ENCODE data around the gene MEF2A.

The MEF2A gene

DNA sequence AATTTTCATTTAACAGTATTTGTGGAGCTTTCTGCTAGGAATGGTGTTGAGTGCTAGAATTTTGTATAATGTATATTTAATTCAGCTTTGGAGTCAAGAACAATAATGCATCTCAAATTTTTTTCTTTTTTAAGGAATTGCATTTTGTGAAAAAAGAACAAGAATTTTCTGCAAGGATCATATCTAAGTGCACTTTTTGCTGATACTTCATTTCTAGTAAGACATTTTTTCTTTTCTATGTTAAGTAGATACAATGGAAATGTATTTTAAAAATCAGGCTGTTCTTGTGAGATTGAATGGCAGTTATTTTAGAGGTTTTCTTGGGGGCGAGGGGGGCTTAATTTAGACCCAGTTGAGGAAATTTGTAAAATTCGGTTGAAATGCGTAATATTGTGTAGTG lies 32.5 kb downstream of the MEF2A start:
- intact Hi-C loops (cut with DNase I) = no loop called here
- DNase-seq = no peak

DNA sequence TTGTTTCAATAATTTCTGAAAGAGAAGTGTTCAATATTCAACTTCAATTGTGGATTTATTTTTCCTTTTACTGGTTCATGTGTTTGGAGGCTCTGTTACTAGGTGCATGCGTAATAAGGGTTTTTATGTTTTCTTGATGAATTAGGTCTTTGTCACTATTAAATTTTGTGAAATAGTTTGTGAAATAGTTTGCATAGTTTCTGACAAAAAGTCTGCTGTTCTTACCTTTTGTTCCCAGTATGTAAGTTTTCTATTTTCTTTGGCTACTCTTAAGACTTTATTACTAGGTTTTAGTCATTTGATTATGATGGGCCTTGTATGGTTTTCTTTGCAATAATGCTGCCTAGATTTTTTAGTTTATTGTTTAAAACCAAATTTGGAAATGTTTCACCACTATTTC lies 38.0 kb downstream of the MEF2A start:
- no peak for DNase-seq
- intact Hi-C loops (cut with DNase I) = no loop called here

GRCh38 chr15:99604865-99605264 lies 39.1 kb downstream of the MEF2A start:
- no peak for DNase-seq
- intact Hi-C loops (cut with DNase I) = no loop called here

- DNase-seq = peak in 1 of 10 donors; percentile 34
- intact Hi-C loops (cut with DNase I) = no loop called here
Observed at GRCh38 chr15:99605490-99605931, 39.7 kb downstream of the MEF2A start.

DNA sequence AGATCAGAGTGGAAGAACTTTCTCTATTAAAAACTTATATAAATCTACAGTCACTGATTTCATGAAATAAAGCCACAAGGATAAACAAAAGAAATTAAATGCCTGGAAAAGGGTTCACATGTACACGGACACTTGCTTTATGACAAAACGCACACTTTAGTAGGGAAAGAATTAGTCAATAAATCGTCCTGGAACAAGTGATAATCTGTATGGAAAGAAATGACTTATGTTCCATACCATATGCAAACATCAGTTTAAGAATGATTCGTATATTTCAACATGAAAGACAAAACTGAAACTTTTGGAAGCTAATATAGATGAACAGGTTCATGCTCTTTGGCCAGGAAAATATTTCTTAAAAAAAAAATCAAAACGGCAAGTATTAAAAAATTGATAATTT lies 40.2 kb downstream of the MEF2A start:
- intact Hi-C loops (cut with DNase I) = no loop called here
- DNase-seq = no peak

- DNase-seq = no peak
- intact Hi-C loops (cut with DNase I) = no loop called here
Observed at GRCh38 chr15:99606646-99607045, 40.9 kb downstream of the MEF2A start.

GRCh38 chr15:99613481-99613880 lies 47.7 kb downstream of the MEF2A start:
- intact Hi-C loops (cut with DNase I) = no loop called here
- no peak for DNase-seq

DNA sequence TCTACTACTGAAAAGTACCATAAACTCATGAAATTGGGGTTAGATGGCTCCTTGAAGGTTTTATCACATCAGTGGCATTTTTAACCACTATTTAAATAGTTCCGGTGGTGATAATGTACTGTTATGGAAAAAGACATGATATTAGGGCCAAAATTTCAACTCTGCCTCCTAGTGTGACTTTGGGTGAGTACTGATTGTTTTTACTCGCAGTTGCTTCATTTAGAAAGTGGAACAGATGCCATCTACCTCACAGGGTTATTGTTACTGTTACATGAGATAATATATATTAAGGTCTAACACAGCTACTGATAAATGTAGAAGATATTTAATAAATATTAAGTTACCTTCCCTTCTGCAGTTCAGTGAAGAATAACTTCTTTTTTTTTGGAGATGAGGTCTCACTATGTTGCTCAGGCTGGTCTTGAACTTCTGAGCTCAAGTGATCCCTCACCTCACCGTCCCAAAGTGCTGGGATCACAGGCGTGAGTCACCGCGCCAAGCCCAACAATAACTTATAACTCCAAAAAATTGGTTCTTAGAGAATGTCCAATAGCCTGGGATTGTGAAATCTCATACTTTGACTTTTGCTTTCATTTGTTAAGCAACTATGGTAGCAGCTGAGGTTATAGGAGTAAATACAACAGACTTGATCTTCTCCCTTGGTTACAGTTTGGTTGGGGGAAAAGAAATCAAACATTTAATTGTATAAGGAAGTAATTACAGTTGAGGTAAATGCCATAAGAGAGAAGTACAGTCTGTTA lies 48.3 kb downstream of the MEF2A start:
- intact Hi-C loops (cut with DNase I) = no loop called here
- DNase-seq = no peak

DNA sequence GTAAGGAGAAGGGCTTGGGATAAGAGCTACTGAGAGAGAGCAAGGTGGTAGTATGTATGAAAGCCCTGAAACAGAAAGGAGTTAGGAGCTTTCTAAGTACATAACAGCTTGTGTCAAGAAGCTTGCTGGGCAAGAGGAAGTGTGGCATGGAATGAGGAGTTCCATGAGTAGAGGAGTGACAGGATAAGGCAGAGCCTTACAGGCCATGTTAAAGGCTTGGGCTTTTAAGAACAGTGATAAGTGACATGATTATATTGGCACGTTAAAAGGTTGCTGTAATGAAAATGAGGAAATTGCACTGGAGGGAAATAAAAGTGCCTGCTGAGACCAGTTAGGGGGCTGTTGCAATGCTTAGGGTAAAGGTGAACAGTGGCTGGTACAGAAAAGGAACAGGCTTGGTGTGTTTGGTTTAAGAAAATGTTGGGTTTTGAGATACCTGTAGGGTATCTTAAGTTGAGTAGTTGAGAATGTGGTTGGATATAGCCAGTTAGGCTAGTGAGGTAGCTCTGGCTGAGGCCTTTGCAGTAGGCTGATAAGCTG lies 49.0 kb downstream of the MEF2A start:
- intact Hi-C loops (cut with DNase I) = no loop called here
- DNase-seq = no peak

DNA sequence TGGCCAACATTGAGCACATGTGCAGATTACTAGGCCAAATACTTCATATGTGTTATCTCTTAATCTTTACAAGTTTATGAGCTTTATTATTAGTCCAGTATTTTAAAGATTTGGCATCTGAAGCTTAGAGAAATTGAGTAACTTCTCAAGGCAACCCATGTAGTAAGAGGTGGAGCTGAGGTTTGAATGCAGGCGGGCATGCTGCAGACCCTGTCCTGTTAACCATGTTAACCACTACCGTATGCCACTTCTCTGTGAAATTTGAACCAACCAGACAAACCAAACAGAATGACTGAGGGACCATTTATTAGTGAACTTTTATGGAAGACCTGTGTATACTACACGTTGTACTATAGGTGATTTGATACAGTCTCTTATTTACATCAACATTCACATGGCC lies 49.7 kb downstream of the MEF2A start:
- DNase-seq = no peak
- intact Hi-C loops (cut with DNase I) = no loop called here

DNA sequence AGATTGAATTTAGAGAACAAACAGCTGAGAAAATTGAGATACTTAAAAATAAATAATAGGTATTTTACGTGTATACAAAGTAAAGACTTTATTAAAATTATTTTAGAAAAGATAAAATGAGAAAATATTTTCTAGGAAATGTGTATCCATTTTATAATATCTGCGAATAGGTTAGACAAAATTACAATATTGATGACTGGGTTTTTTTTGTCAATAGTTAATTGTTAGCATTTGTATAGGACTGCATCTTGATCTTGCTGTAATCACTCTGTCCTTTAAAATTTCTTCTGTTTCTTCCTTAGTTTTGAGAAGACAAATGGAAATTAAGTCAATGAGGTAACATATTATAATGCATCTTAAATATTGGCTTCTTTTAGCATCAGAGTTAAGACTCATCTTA lies 50.3 kb downstream of the MEF2A start:
- intact Hi-C loops (cut with DNase I) = no loop called here
- DNase-seq = no peak

- intact Hi-C loops (cut with DNase I) = no loop called here
Observed at GRCh38 chr15:99616773-99617342, 51.1 kb downstream of the MEF2A start.

GRCh38 chr15:99618941-99619411 lies 53.2 kb downstream of the MEF2A start:
- peak in 1 of 10 donors; percentile 44 for DNase-seq
- intact Hi-C loops (cut with DNase I) = no loop called here

More at GRCh38 chr15:99616773-99617342, 51.1 kb downstream of the MEF2A start:
- no peak for DNase-seq

- intact Hi-C loops (cut with DNase I) = no loop called here
- DNase-seq = no peak
Observed at GRCh38 chr15:99619712-99620111, 53.9 kb downstream of the MEF2A start.

GRCh38 chr15:99620178-99620577 lies 54.4 kb downstream of the MEF2A start:
- intact Hi-C loops (cut with DNase I) = no loop called here
- DNase-seq = no peak

- intact Hi-C loops (cut with DNase I) = no loop called here
- no peak for DNase-seq
Observed at GRCh38 chr15:99621767-99622166, 56.0 kb downstream of the MEF2A start.

DNA sequence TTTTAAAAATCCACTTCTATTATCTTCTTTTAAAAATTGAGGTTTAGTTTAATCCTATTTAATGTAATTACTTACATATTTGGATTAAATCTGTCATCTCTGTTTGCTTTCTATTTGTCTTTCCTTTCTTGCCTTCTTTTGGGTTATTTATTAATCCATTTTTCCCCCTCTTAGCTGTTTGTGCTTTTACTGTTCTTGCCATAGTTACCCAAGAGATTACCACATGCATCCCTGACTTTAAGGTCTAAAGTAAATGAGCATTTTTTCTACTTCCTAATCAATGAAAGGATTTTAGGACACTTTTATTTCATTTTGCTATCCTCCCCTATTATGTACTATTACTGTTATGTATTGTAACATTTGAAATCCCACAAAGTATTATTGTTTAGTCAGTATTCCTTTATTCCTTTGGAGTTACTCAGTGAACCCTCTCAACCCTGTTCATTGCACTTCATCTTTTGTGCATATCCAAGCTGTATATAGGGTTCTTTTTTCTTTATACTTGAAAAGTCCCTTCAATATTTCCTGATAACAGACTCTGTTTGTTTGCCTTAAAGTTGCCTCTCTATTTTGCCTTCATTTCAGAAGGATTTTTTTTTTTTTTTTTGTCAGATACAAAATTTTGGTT lies 62.7 kb downstream of the MEF2A start:
- intact Hi-C loops (cut with DNase I) = no loop called here
- DNase-seq = no peak

DNA sequence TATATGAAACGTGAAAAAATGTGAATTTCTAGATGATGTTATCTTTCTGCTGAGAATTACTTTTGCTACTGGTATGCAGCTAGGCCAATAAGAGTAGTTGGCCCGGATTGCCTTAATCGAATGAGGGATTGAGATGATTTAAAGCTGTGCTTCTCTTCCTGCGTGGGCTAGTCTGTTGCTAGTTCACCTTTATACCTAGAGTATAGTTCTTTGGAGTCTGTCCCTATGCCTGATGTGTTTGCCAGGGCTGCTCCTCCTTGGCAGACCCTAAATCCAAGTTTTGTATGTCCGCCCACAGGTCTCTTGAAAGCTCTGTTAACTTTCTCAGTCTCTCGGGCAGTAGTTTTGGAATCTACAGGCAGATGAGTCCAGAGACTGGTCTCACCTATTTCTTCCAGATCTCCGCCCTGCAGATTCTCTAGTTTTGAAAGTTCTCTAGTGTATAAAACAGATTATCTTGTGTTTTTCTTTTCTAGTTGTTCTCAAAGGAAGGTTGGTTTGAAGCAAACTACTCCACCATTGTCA lies 64.9 kb downstream of the MEF2A start:
- DNase-seq = no peak
- intact Hi-C loops (cut with DNase I) = no loop called here

DNA sequence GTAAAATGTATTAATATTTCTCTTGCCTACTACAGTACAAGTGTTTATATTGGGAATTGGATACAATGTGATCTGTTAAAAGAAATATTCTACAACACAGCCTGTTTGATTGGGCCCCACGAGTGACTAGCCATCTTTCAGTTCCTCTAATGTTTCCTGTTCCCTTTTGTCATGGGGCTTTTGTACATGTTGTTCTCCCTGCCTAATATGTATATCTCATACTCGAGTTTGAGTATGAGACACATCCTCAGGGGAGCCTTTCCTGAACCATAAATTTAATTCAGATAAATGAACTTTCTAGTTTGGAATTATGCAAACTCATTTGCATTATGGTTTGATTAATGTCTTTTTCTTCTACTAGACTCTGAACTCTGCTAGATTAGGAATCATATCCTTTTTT lies 65.5 kb downstream of the MEF2A start:
- DNase-seq = no peak
- intact Hi-C loops (cut with DNase I) = no loop called here

DNA sequence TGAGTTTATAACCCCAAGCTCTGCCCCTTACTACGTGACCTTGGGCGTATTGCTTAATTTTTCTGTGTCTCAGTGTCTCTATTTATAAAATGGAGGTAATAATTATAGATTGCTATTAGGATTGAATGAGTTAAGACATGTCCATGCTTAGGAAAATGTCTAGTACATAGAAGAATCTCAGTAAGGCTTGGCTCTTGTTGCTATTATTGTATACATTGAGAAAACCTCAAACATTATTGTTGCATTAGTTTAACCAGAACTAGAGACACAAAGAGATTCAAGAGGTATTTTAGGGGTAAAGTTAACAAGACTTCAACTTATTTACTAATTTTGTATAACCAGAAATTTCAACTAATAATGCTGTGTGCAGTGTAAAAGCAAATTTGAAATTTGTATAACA lies 66.7 kb downstream of the MEF2A start:
- DNase-seq = no peak
- intact Hi-C loops (cut with DNase I) = no loop called here

- intact Hi-C loops (cut with DNase I) = no loop called here
Observed at GRCh38 chr15:99633655-99634054, 67.9 kb downstream of the MEF2A start.

More at GRCh38 chr15:99633655-99634054, 67.9 kb downstream of the MEF2A start:
- DNase-seq = no peak
